ENCODE results near the gene EXTL2.

GRCh38 chr1:100862591-100862990 lies 32.1 kb downstream of the EXTL2 start:
- TF ChIP-seq CTCF (IDR thresholded peaks at IDR 0.05; ENCODE audit: poor library complexity), result no peak
- no peak for TF ChIP-seq EZH2 (IDR thresholded peaks at IDR 0.05; ENCODE audit: borderline replicate concordance)

Measured in hepatocyte (in vitro differentiated cells).